Thyroid gland (tissue), 4 donors: ENCODE data around the gene ATP2A3. TPM values are rescaled to one million over a fixed set of nuclear protein-coding genes. Genes with fewer than 3 reads are reported as not detected.

ENCODE experiments used
- DNase-seq, 2 donors: peaks; one replicate each; pipeline ENCODE4 v3.0.0-alpha.2; 2019
- H3K27ac ChIP-seq, 3 donors: fragments of 200-600 bp; sonication (generic); 1 replicate in 2 of 3; 2 replicates in 1 of 3; pipeline ENCODE4 v1.5.1; 2016 to 2019; ENCODE audit warnings: mild to moderate bottlenecking in 1 of 3, moderate library complexity in 1 of 3
- H3K27me3 ChIP-seq: fragments of 200-600 bp; sonication (generic); one replicate; pipeline ENCODE4 v1.5.1; 2019
- H3K36me3 ChIP-seq, 2 donors: fragments of 200-600 bp; sonication (generic); one replicate each; pipeline ENCODE4 v1.5.1; 2016 to 2019
- H3K4me1 ChIP-seq, 2 donors: fragments of 200-600 bp; sonication (generic); one replicate each; pipeline ENCODE4 v1.5.1; 2017 to 2019
- H3K4me3 ChIP-seq, 3 donors: fragments of 200-600 bp; sonication (generic); replicated peaks in 1 of 3; 1 replicate in 2 of 3; 2 replicates in 1 of 3; pipeline ENCODE4 v1.5.1; 2016; ENCODE audit warnings: mild to moderate bottlenecking in 1 of 3
- H3K9me3 ChIP-seq: fragments of 200-600 bp; sonication (generic); one replicate; pipeline ENCODE4 v1.5.1; 2017
- POLR2A ChIP-seq, 2 donors: fragments of 450-650 bp; IDR thresholded peaks; one replicate each; pipeline ENCODE4 v1.6.1; 2017; ENCODE audit warnings: antibody characterized with exemption in 2 of 2, mild to moderate bottlenecking in 2 of 2, moderate library complexity in 1 of 2
- WGBS, 2 donors: methylation state at CpG; one replicate each; pipeline ENCODE4 v1.1.5; 2017; 5-methylcytosine and 5-hydroxymethylcytosine counted together
- intact Hi-C: fragments of 100-400 bp; cut with DNase I; formaldehyde crosslinking; loops from one replicate; pipeline ENCODE4 v1.15.1; 2023
- total RNA-seq, 4 donors: library from RNA; depleted of rRNA; stranded (reverse); fragments of >200 nt; gene quantifications; one replicate each; pipeline ENCODE4 v1.2.3, GENCODE V29; 2016
- TF ChIP-seq, protein P1 (sequence below), 6 experiments: fragments of 200-600 bp in 3 of 6; fragments of 450-650 bp in 3 of 6; sonication (generic) in 3 of 6; IDR thresholded peaks; one replicate each; pipeline ENCODE4 v1.5.1; 2016 to 2019; ENCODE audit warnings: antibody characterized with exemption in 6 of 6, mild to moderate bottlenecking in 2 of 6, inconsistent platforms in 1 of 6, moderate library complexity in 1 of 6

ATP2A3 gene
- total RNA-seq, 4 donors from 2014 or later, result 6.9 to 18.6 (median 9.1) TPM

DNA sequence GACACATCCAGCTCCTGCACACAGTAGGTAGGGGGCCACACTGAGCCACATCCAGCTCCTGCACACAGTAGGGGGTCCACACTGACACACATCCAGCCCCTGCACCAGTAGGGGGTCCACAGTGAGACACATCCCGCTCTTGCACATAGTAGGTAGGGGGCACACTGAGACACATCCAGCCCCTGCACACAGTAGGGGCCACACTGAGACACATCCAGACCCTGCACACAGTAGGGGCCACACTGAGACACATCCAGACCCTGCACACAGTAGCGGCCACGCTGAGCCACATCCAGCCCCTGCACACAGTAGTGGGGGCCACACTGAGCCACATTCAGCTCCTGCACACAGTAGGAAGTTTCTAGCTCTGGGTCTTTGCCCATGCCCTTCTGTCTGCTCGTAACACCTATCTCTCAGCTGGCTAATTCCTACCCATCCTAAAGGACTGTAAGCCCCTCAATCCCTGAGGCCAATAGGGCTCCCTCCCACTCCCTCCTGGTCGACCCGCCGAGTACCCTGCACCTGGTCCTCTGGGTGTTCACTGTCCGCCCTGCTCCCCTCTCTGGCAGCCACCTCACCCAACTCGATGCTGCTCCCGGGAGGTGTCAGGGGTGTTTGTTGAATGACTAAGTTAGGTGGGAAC, 9.4 kb upstream of the ATP2A3 start:
- 83 to 87% methylated on average over 9 to 10 of the region's 10 CpGs for WGBS, 2 donors
- no peak overlapping the region for H3K4me3 ChIP-seq
- TF ChIP-seq, protein P1, sequence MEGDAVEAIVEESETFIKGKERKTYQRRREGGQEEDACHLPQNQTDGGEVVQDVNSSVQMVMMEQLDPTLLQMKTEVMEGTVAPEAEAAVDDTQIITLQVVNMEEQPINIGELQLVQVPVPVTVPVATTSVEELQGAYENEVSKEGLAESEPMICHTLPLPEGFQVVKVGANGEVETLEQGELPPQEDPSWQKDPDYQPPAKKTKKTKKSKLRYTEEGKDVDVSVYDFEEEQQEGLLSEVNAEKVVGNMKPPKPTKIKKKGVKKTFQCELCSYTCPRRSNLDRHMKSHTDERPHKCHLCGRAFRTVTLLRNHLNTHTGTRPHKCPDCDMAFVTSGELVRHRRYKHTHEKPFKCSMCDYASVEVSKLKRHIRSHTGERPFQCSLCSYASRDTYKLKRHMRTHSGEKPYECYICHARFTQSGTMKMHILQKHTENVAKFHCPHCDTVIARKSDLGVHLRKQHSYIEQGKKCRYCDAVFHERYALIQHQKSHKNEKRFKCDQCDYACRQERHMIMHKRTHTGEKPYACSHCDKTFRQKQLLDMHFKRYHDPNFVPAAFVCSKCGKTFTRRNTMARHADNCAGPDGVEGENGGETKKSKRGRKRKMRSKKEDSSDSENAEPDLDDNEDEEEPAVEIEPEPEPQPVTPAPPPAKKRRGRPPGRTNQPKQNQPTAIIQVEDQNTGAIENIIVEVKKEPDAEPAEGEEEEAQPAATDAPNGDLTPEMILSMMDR (IDR thresholded peaks at IDR 0.05), result no peak
- no peak for TF ChIP-seq POLR2A (IDR thresholded peaks at IDR 0.05)
- H3K27me3 ChIP-seq, result no peaks in the 10 kb centered on the region
- no peak for DNase-seq
- no peak overlapping the region for H3K27ac ChIP-seq
- H3K4me1 ChIP-seq, result peaks cover 22 to 23% of the 10 kb centered on the region in 2 donors
- no peaks in the 10 kb centered on the region for H3K36me3 ChIP-seq
- no peaks in the 10 kb centered on the region for H3K9me3 ChIP-seq
- intact Hi-C loops, result no loop called here

DNA sequence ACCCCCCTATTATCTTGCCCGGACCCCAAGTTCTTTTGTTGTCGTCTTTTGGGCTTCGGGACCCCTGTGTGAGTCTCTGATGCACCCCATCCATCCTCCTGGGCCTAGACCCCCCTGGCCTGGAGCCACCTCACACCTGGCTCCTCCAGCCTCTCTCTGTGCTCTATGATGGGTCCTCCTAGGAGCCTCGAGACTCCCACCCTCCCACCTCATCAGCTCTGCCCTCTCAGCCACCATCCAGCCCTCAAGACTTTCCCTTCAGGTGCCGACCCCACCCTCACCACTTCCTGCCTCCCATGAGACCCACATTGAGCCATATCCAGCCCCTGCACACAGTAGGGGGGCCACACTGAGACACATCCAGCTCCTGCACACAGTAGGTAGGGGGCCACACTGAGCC, 8.7 kb upstream of the ATP2A3 start:
- H3K4me3 ChIP-seq, result no peak overlapping the region
- WGBS, 2 donors, result 63 to 66% methylated on average over 5 of the region's 5 CpGs
- peaks cover 20 to 23% of the 10 kb centered on the region in 2 donors for H3K4me1 ChIP-seq
- no peak for DNase-seq
- intact Hi-C loops, result no loop called here
- H3K9me3 ChIP-seq, result no peaks in the 10 kb centered on the region
- no peak overlapping the region for H3K27ac ChIP-seq
- H3K36me3 ChIP-seq, result no peaks in the 10 kb centered on the region
- no peaks in the 10 kb centered on the region for H3K27me3 ChIP-seq
- TF ChIP-seq, protein P1 (IDR thresholded peaks at IDR 0.05), result no peak
- TF ChIP-seq POLR2A (IDR thresholded peaks at IDR 0.05), result no peak

DNA sequence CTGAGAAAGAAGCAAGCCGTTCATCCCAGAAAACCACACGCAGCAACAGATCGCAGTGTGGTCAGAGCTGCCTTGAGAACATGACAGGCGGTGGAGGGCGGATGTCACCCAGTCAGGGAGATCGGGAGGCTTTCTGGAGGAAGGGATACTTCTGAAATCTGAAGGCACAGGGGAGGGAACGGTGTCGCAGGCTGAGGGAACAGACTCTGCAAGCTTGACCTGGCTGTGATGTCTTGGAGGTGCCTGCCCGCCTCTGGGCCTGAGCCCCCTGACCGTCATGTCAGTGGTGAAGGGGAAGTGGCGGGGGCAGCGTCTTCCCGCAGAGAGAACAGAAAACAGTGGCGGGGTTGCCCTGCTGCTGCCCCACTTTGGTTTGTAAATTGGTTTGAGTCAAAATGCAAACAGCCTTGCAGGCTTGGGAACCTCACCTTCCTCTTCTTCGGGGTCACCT, 8.1 kb upstream of the ATP2A3 start:
- 55 to 79% methylated on average over 9 to 15 of the region's 15 CpGs for WGBS, 2 donors
- TF ChIP-seq POLR2A (IDR thresholded peaks at IDR 0.05), result no peak
- no peak overlapping the region for H3K4me3 ChIP-seq
- no peak for DNase-seq
- H3K9me3 ChIP-seq, result no peaks in the 10 kb centered on the region
- intact Hi-C loops, result no loop called here
- H3K27me3 ChIP-seq, result no peaks in the 10 kb centered on the region
- H3K27ac ChIP-seq, result no peak overlapping the region
- H3K36me3 ChIP-seq, result no peaks in the 10 kb centered on the region
- peaks cover 14 to 18% of the 10 kb centered on the region in 2 donors for H3K4me1 ChIP-seq

DNA sequence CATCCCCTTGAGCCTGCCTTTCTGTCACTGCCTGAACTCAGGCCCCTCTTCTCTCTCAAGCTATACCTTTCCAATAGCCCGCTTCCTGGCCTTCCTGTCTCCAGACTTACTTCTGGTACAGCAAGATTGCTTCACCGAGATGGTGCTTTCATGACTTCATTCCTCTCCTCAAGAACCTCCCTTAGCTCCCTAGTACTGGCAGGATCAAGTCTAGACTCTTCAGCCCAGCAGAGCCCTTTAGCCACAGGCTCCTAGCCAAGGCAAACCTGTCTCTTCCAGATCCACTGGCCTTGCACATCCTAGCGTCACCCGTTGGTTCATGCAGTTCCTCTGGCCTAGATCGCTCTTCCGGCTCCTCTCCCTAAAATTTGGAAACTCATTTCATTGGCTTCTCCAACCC, 6.4 kb upstream of the ATP2A3 start:
- H3K4me1 ChIP-seq, result peaks cover 0 to 1% of the 10 kb centered on the region in 2 donors
- no peak overlapping the region for H3K27ac ChIP-seq
- intact Hi-C loops, result no loop called here
- no peaks in the 10 kb centered on the region for H3K36me3 ChIP-seq
- H3K4me3 ChIP-seq, result no peak overlapping the region
- no peaks in the 10 kb centered on the region for H3K9me3 ChIP-seq
- WGBS, 2 donors, result 95% methylated on average over 6 of the region's 6 CpGs
- TF ChIP-seq, protein P1 (IDR thresholded peaks at IDR 0.05), result no peak
- TF ChIP-seq POLR2A (IDR thresholded peaks at IDR 0.05), result no peak
- DNase-seq, result no peak
- no peaks in the 10 kb centered on the region for H3K27me3 ChIP-seq

DNA sequence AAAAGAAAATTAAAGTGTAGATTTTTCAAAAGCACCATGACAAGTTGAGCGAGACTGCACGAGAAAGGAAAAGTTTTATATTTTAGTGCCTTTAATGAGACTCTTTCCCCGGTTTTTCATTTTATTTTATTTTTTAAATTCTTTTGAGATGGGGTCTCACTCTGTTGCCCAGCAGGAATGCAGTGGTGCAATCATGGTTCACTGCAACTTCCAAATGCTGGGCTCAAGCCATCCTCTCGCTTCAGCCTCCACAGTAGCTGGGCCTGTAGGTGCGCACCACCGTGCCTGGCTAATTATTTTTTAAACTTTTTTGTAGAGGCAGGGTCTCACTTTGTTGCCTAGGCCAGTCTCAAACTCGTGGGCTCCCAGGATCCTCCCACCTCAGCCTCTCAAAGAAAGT, 5.7 kb upstream of the ATP2A3 start:
- Histone ChIP-seq H3K4me3 (no peak overlapping the region), H3K36me3 (no peaks in the 10 kb centered on the region), H3K27me3 (no peaks in the 10 kb centered on the region), H3K9me3 (no peaks in the 10 kb centered on the region), H3K27ac (no peak overlapping the region), H3K4me1 (peaks cover 4 to 7% of the 10 kb centered on the region in 2 donors)
- DNase-seq, result peak in 1 of 2 donors; percentile 25
- TF ChIP-seq, protein P1 (IDR thresholded peaks at IDR 0.05), result no peak
- no peak for TF ChIP-seq POLR2A (IDR thresholded peaks at IDR 0.05)
- WGBS, 2 donors, result 73 to 80% methylated on average over 7 of the region's 7 CpGs
- intact Hi-C loops, result no loop called here
